RKO (cell line): ENCODE data around the gene ZNF277.

ENCODE experiments used
- DNase-seq: peaks from one replicate; pipeline ENCODE4 v3.0.0-alpha.2; 2016; ENCODE audit warnings: low spot score

The ZNF277 gene, protein sequence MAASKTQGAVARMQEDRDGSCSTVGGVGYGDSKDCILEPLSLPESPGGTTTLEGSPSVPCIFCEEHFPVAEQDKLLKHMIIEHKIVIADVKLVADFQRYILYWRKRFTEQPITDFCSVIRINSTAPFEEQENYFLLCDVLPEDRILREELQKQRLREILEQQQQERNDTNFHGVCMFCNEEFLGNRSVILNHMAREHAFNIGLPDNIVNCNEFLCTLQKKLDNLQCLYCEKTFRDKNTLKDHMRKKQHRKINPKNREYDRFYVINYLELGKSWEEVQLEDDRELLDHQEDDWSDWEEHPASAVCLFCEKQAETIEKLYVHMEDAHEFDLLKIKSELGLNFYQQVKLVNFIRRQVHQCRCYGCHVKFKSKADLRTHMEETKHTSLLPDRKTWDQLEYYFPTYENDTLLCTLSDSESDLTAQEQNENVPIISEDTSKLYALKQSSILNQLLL

DNA sequence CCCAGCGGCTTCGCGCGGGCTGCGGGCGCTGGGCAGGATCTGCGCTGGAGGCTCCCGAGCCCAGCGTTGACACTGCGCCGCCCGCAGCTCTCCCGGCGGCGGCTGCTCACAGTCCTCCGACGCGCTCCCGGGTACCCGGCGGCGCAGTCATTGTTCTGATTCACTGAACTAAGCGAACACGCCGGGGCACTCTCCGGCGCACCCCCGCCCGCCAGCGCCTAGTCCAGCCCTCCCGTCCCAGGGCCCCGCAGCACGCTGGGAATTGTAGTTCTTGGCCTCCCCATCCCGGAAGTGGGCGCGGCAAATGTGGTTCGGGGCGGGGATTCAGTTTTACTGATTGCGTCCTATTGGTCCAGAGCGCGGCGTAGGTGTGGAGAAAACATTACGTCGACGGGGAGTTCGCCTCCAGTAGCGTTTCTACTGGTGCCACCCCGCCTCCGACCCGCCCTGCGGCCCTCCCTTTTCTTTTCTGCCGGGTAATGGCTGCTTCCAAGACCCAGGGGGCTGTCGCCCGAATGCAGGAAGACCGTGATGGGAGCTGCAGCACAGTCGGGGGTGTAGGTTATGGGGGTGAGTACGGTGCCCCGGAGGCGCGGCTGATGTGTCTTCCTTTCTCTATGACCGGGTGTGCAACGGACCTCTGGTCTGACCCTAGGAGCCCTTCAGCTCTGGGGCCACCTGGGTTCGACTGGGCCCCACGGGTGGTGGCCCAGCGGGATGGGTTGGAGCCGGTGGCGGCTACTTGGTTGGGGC is at the start of gene ZNF277, which contains the start of gene DOCK4:
Gene ZNF277 (plus strand): TSS at position 458 of the 753 bp plus-strand sequence. CDS start 22 bp downstream, at position 480.
Gene DOCK4 (minus strand): TSS at position 162 of the 753 bp plus-strand sequence. CDS start 261 bp downstream, outside the sequence.
- DNase-seq: peak; percentile 100

DNA sequence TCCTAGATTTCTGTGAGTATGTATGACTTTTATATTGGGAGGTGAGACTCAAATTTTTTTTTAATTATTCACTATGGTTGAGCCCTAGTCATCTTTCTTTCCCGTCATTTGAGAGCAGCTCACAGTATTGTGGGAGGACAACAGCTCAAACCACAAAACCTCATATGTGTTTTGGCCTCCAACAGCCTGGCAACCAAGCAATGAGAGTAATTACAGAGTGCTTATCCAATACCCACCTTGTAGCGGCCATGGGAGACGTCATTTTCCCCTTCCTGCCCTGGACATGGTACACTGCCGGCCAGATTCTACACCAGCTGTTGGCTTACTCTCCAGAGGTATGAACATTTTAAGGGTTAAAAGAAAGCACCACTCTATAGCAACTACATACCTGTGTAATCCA is 49.4 kb upstream of the ZNF277 start:
- peak; percentile 41 for DNase-seq

DNA sequence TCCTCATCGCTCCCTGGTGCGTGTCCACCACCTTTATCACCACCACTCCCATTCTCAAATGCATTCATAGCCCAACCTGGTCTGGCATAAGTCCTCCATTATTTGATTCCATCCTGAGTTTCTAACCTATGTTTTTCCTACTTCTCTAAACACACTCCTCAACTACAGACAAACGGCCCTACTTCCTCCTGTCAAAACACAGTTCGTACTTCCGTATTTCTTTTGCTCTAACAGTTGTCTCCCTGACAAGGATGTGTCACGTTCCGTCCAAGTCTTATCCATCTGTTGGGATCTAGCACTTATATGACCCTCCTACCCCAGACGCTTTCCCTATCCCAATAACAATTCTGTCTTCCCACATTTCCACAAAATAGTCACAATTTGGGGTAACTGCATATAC is 47.1 kb upstream of the ZNF277 start:
- DNase-seq: no peak

DNA sequence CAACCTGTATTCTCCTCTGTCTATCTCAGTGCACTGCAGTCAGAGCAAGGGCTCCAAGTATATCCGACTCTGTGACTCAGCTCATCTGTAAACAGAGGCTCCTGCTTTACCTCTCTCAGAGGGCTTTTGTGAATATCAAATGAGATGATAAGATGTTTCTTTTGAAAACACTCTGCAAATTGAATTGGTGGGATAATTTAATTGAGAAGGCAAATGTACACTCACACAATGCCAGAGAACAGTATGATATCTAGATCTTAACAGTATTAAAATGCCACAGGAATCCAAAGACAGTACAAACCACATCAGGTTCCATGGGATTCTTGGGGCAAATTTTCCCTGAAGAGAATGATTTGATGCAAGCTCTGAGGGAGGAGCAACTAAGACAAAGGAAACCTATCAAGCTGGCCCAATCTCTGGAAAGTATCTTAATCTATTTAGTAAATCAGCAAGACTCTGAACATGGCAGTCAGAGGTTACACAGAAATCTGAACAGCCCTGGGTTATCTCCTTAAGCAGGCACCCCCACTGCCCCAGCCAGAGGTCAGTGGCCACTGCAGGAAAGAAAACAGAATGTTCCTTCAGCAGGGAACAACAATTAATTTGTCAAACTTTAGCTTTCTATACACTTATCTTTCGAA is 46.2 kb upstream of the ZNF277 start:
- no peak for DNase-seq

DNA sequence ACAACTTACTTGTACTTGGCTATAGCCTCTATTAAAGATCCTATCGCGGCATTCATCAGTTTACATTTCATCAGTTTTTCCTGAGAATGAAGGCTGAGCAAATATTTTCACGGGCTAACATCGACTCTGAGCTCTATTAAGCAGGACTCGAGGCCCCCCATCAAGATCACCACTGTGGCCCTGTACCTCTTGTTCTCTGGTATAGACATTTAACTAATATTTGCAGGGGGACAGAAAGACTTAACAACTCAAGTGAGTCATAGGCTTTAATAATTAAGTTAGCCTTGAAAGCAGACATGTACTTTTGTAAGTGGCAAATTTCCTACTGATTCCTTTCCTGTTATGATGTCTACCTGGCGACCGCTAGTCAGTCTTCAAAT is 45.7 kb upstream of the ZNF277 start:
- DNase-seq: no peak

DNA sequence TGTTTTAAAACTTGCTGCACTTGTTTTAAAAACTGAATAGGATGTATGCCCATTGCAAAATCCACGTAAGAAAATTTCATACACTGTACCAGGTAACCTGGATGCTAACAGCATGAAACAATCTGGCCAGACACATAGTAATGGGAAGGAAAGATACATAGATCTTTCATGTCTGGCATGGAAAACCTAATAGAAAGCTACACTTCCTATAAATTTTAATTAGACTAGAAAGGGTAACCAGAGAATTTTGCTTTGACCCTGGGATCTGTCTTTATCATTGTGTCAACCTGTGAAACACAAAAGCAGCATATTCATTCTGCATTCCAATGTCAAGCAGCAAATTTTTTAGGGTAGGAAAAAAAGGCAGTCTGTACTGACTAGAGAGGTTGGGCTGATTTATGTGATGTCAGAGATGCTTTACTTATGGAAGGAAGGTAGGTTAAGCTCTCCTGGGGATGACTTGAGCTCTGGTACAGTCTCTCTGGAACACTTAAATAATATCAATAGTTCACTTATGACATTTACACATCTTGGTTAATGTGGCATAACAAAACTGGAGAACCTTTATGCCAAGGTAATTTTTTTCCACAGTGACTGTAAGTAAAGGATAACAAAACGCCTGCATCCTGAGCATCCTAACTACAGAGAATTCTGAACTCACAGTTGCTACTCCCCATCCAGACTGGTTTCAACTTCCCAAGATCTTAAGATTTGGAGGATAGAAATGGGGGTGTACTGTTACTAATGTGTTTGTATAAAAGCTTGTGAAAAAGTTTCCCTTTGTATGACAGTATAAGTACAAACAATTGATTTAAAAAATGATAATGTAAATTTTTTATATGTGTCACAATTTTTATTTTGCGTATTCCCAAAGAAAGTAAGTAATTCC is 45.0 kb upstream of the ZNF277 start:
- no peak for DNase-seq

DNA sequence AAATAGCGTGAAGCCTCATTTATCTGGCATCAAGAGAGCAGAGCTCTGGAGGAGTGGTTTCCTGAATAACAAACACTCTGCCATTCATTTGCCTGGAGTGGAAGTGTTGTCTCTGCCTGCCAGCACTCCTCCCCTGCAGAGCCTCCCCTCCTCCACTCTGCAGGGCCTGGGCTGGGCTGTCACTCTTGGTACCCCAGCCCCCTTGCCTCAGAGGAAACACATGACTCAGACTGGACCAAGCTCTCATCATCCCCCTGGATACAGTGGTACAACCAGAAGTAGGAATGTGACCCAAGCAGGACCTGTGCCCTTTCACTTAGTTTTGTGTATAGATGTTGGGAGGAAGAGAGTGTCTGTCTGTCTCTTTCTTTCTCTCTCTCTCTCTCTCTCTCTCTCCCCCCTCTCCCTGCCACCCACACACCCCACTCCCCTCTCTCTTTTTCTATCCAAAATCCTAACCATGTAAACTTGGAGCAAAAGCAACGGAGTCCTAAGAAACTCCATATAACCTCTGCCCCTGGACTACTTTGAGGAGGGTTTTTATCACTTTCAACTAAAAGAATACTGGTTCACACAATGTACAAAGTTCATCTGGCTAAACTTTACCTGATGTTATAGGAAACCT is 44.2 kb upstream of the ZNF277 start:
- DNase-seq: no peak

DNA sequence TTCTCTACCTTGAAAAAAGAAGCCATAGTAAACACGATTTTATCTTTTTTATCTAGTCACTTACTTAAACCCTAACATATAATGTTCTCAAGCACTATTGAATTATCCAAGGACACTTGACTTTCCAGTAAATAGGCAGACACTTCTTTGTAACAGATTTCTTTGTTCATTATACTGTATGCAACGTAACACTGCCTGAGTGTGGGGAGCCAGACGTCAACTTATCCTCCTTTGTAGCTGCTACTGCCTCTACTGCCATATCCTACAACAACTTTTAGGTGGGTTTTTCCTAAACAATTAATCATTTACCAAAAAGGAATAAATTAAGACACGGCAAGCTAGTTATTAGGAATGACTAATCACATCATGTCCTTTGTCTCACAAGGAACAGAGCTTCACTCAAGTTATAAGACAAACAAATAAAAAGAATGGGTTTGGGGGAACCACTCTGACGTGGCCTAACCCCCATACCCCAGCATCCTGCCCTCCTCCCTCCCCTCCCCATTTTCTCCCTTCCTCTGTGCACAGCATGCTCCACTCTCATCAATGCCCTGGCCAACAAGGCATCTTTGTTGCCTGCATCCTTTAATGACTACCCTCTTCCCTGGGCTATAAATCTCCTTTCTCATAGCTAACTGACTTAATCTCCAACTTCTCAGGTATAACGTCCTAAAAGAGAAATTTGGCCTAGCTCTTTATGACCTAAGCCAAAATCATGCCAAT is 43.5 kb upstream of the ZNF277 start:
- DNase-seq: no peak

DNA sequence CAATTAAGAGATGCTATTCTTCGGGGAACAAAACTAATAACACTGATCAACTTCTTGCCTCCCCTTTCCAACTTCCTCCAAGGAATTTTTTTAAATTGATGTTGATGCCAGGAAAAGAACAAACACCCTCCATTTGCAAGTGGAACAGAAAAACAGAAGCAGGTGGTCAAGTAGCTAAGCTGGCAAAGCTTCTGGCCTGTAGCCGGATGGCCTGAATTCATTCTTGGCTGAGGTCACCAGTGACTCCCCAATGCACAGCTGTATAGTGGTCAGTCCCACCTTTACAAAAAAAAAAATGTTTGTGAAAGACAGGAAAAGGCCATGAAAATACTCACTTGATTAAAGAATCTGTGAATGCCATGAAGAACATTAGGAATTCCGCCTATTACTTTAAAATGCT is 39.3 kb upstream of the ZNF277 start:
- DNase-seq: no peak

DNA sequence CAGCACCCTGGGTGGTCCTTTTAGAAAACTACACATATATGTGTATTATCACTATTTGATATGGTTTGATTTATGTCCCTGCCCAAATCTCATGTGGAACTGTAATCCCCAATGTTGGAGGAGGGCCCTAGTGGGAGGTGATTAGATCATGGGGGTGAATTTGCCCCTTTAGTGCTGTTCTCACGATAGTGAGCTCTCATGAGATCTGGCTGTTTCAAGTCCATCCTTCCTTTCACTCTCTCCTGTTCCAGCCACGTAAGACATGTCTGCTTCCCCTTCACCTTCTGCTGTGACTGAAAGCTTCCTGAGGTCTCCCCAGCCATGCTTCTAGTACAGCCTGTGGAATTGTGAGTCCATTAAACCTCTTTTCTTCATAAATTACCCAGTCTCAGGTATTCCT is 37.6 kb upstream of the ZNF277 start:
- DNase-seq: no peak

DNA sequence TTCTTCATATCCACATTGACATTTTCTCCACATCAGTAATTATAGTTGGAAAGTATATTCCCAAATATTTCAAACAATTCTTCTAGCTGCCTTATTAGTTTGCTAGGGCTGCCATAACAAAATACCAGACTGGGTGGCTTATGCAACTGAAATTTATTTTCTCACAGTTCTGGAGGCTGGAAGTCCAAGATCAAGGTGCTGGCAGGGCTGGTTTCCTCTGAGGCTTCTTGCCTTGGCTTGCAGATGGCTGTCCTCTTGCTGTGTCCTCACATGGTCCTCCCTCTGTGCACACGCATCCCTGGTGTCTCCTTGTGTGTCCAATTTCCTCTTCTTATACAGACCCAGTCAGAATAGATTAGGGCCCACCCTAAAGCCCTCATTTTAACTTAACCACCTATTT is 34.8 kb upstream of the ZNF277 start:
- DNase-seq: no peak

DNA sequence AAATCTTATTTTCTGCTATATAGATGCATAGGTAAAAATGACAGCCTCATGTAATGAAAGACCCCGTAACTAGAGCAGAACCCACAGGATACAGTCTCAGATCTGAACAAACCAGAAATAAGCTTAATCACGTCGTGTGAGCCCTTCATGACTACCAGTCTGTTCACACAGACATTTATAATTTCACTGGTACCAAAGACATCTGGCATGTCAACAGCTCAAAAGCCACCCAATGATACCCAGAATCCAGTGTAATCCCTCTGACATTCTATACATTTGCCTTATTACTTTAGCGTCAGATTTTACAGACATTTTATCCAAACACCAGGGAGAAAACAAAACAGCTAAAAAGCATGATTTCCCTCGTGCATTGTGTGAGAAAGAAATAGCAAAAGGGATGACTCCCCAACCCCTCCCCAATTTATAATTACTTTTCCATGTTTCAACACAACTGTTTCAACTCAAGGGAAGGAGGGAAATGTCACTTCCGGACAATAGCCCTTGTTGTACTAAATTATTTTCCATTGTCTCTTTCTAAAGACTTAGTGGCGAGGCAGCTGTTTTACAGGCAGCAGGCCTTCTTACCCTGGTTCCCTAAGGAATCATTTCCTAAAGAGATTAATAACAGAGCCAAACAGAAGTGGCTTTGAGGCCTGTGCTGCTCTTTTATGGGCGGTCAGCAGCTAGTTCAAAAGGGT is 33.5 kb upstream of the ZNF277 start:
- DNase-seq: no peak

DNA sequence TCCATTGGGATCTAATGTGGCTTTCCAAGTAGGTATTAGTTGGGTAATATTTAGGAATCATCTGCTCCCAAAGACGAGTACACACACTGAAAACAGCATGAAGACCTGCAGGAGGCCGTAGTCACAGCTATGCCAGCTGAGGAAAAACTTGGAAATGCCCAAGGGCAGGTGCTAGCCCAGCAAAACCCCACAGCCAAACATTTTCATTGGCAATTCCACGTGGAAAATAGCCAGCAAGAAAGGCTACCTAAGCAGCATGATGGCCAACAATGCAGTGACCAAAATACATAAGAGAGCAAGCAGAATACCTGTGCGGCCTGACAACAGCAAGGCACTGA is 33.0 kb upstream of the ZNF277 start:
- DNase-seq: no peak

DNA sequence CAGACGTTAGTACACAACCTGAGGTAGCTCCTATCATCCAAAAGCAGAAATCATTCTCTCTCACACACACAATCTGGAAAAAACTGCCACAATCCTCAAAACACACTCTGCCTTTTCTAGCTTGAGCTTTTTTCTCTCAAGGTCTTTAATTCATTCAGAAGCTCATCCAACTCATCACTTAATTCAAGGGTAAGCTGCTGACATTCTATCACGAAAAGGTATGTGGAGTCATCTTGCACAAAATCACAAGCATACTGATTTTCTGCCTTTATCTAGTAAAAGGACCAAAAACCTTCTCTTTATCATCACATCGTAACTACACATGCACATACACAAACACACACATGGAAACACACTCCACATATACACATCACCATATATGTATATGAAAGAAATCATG is 32.3 kb upstream of the ZNF277 start:
- no peak for DNase-seq

DNA sequence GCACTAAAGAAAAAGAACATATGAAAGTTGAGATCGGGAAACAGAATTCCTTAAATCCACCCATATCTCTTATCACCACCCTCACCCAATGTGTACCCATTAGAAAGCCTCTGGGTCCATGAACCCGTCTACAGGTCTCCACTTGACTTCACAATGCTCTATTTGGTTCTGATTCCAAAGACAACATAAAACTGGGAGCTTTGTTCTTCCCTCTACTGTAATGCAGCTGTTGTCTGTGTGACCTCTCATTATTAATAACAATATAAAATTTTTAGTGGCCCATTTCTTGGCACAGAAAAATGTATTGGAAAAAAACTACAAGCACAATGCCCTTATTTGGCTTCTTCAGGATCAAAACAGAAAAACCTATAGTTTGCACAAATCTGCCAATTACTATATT is 30.3 kb upstream of the ZNF277 start:
- DNase-seq: no peak

DNA sequence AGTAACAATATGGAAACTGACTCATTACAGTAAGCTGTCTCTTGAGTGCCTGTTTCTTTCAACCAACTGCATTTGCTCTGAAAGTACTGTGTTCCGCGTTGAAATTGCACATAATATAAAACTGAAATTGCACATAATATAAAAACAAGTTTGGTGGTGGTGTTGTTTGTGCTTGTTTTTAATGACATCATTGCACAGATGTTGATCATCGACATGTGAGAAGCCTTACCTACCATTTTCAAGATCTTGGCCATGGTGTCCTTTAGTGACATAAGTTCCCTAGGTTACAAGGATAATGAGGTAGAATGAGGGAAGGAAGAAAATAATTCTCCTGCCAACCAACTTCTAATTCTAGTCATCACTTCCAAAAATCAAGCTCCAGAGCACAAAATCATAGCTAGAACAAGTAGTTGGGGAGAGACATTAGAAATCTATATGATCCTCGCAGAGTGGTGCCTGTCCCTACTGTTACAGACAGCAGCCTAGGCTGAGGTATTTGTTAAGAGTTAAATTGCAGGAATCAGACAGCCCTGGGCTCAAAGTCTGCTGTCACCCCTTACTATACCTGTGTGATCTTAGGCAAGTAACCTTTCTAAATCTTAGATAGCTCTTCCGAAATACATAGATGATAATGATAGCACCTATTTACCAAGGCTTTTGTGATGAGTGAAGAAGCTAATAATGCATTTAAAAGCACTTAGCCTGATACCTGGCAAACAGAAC is 29.6 kb upstream of the ZNF277 start:
- no peak for DNase-seq

DNA sequence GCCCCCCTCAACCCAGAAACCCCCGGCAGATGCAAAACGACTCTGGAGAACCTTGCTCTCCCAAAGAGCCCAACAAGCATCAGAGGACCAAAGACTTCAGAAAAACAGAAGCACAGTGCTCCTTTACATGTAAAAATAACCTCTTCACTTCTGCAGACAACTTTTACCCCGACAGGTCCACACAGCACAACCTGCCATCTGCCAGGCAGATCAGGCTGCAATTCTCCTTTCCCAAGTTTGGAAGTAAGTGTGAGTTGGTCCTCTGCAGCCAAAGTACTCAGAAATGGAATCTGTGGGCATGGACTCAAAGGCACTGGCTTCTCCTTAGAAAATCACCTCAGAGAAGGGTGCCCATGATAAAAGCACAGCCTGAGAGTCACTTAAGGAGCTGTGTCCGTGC is 26.3 kb upstream of the ZNF277 start:
- DNase-seq: no peak

DNA sequence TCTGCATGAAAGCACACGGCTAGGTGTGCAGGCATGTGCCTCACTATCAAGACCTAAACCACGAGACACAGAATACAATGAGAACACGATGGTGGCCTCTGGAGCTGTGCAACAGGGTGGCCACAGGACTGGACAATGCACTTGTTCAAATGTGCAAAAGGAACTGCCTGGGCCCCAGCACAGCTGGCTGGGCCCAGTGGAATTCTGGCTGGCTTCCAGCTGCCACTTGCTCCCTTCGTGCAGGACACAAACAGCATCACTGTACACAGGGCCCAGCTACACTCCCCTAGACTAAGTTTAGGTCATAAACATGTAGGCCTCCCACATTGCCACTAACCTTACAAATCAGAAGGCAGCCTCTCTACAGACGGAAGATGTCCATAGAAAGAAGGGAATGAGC is 23.7 kb upstream of the ZNF277 start:
- DNase-seq: no peak

DNA sequence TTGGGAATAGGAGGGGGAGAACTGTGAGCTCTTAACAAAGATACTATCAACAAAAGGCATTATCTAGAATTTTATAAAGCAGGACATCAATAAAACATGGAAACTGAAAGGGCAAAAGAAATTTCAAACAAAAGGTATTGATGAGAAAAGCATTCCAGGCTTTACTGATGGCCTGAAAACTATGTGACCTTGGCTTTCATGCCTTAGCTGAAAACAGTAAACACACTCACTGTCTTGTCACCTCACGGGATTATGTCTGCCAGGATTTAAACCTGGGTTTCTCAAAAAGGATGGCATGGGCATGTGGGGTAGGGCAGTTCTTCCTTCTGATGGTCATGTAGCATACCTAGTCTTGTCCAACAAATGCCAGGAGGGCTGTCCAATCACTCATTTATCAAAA is 23.2 kb upstream of the ZNF277 start:
- DNase-seq: no peak

DNA sequence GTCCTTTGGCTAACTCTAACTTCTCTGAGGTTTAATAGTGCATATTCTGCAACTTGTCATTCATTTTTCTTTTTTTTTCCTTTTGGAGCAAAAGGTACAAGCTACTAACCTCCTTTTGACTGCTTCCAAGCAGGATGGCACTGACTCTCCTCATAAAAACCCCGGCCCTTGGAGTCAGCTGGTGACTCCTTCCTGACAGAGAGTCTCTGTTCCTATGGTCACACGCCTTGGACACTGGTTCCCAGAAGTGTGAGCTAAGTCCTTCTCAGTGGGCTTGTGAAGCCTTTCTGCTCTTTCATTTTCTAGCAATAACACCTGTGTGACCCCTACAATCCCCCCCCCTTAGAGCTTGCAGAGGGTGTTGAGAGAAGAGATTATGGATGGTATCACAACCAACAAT is 22.0 kb upstream of the ZNF277 start:
- DNase-seq: no peak
